IPS-18a (cell line): Measurements from ENCODE around the gene MYO5A.
"Not testable (repeated sequence)": the region's sequence is repeated elsewhere in the genome, so short reads cannot be mapped to it uniquely, and the experiment has no call there.

Experiments used
- H3K27ac ChIP-seq: one replicate; pipeline ENCODE4 v1.5.1; 2013; ENCODE audit warnings: low read length
- H3K27me3 ChIP-seq: one replicate; pipeline ENCODE4 v1.6.1; 2013; ENCODE audit warnings: mild to moderate bottlenecking, low read length; ENCODE audit not compliant: control insufficient read depth, insufficient read depth
- H3K36me3 ChIP-seq: one replicate; pipeline ENCODE4 v1.6.1; 2013; ENCODE audit warnings: low read depth, low read length; ENCODE audit not compliant: control insufficient read depth
- H3K4me1 ChIP-seq: one replicate; pipeline ENCODE4 v1.6.1; 2013; ENCODE audit warnings: low read depth, low read length; ENCODE audit not compliant: control insufficient read depth
- H3K4me3 ChIP-seq: one replicate; pipeline ENCODE4 v1.5.1; 2013; ENCODE audit warnings: low read length
- H3K9ac ChIP-seq: one replicate; pipeline ENCODE4 v1.6.1; 2013; ENCODE audit warnings: mild to moderate bottlenecking, low read length, moderate library complexity
- H3K9me3 ChIP-seq: one replicate; pipeline ENCODE4 v1.6.1; 2013; ENCODE audit warnings: low read depth, low read length; ENCODE audit not compliant: control insufficient read depth

MYO5A gene

DNA sequence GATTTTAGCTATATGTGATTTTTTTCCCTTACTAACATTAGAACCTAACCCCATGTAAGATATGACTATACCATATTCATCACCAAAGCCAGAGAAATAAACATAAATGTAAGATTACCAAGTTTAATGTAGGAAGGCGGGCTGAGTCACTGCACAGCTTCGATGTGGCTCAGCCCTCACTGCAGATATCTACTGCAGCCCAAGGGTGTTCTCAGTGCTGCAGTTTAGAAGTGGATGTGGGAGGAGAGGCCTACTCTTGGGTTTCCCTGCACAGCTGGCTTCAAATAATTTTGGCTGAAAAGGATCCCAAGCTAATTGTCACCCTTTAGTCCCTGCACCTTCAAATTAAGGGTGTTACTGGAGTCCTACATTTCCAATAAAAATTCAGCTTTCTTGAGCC is 30.9 kb upstream of the MYO5A start:
- no peaks in the 10 kb centered on the region for H3K9me3 ChIP-seq
- H3K27me3 ChIP-seq, result no peaks in the 10 kb centered on the region
- H3K27ac ChIP-seq, result no peak overlapping the region
- H3K4me1 ChIP-seq, result no peaks in the 10 kb centered on the region
- H3K36me3 ChIP-seq, result peaks cover 37% of the 10 kb centered on the region
- no peak overlapping the region for H3K4me3 ChIP-seq
- H3K9ac ChIP-seq, result no peak overlapping the region

DNA sequence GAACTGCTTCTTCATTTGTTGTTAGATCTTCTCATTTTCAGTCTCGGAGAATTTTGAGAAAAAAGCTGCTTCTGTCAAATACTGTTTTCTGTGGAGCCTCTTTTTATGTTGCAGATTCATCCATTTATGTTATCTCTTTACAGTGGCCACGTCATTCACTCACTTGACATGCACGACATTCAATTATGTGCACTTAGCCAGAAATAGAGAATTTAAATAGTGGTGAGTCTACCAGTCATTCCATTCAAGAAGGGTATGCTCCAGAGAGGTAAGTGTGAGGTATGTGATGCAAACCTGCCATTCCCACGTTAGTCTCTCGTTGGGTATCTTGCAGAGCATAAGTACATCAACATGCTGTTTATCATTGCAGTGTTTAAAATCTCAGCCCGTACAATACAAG is 30.3 kb upstream of the MYO5A start:
- H3K9ac ChIP-seq, result no peak overlapping the region
- H3K4me1 ChIP-seq, result no peaks in the 10 kb centered on the region
- no peaks in the 10 kb centered on the region for H3K27me3 ChIP-seq
- H3K9me3 ChIP-seq, result no peaks in the 10 kb centered on the region
- no peak overlapping the region for H3K4me3 ChIP-seq
- H3K36me3 ChIP-seq, result peaks cover 40% of the 10 kb centered on the region
- H3K27ac ChIP-seq, result no peak overlapping the region

DNA sequence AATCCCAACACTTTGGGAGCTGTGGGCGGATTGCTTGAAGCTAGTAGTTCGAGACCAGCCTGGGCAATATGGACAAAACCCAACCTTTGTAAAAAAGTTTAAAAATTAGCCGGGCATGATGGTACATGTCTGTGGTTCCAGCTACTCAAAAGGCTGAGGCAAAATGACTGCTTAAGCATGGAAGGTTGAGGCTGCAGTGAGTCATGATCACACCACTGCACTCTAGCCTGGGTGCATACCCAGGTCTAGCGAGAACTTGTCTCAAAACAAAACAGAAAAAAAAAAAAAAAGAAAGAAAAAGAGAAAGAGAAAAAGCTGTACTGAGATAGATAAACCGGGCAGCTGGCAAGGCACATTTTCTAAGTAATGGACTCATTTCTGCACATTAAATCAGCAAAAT is 29.5 kb upstream of the MYO5A start:
- Histone ChIP-seq H3K9me3 (no peaks in the 10 kb centered on the region), H3K9ac (no peak overlapping the region), H3K4me1 (no peaks in the 10 kb centered on the region), H3K36me3 (peaks cover 43% of the 10 kb centered on the region), H3K27me3 (no peaks in the 10 kb centered on the region), H3K27ac (no peak overlapping the region), H3K4me3 (no peak overlapping the region)

DNA sequence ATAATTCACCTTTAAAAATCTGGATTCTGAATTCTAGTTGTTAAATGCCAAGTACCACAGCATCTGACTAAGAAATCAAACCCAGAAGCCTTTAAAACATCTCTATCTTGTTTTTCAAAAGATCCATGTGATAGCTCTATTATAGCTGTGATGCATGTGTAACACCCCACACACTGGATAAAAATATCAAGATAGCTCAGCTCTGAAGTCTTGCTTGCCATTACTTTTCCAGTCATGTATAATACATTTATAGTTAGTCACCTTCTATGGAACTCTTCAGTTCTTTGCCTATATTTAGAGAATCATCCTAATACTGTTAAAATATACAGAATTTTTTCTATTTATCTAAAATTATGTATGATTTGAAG is 28.6 kb upstream of the MYO5A start:
- H3K36me3 ChIP-seq, result peaks cover 43% of the 10 kb centered on the region
- H3K4me3 ChIP-seq, result no peak overlapping the region
- H3K27me3 ChIP-seq, result no peaks in the 10 kb centered on the region
- H3K9ac ChIP-seq, result no peak overlapping the region
- H3K4me1 ChIP-seq, result no peaks in the 10 kb centered on the region
- H3K9me3 ChIP-seq, result no peaks in the 10 kb centered on the region
- H3K27ac ChIP-seq, result no peak overlapping the region

DNA sequence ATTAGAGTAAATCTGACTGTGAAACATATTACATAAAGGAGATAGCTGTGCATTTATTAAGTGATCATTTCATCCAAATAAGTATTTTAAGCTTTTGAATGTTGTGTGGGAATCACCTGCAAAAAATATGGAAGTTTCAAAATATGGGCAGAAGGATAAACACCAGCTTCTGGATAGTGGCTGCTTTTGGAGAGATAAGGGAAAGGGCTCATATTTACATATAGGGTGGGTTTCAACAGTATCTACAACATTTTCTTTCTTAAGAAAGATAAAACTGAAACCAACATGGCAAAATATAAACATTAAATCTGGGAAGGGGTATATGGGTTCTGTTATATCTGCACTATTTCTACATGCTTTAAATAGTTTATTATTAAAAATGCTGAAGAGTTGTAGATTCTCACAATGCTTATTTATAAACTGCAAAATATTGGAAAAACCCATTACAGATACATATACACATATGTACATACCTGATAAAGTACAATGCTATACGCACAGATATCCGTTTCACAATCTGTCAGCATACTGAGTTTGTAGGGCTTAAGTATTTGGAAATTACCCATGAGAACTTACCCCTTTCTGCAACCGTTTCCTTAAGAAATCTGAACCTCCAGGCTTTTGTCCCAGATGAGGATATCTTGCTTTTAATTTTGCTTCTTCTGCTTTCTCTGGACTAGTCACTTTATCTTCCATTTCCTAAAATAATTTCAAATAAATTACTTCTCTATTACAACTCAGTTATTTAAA is 28.0 kb upstream of the MYO5A start:
- Histone ChIP-seq H3K9me3 (no peaks in the 10 kb centered on the region), H3K4me3 (no peak overlapping the region), H3K4me1 (no peaks in the 10 kb centered on the region), H3K36me3 (peaks cover 48% of the 10 kb centered on the region), H3K27ac (no peak overlapping the region), H3K9ac (no peak overlapping the region), H3K27me3 (no peaks in the 10 kb centered on the region)

DNA sequence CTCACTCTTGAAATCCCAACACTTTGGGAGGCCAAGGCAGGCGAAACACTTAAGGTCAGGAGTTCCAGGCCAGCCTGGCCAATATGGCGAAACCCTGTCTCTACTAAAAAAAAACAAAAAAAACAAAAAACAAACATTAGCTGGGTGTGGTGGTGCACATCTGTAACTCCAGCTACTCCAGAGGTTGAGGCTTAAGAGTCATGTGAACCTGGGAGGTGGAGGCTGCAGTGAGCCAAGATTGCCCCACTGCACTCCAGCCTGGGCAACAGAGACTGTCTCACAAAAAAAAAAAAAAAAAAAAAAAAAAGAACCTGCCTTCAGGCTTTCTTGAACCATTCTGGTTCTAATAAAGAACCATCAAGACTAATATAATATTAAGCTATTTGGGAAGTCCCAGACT is 23.6 kb upstream of the MYO5A start:
- no peak overlapping the region for H3K9ac ChIP-seq
- no peaks in the 10 kb centered on the region for H3K4me1 ChIP-seq
- no peaks in the 10 kb centered on the region for H3K27me3 ChIP-seq
- no peak overlapping the region for H3K27ac ChIP-seq
- H3K4me3 ChIP-seq, result no peak overlapping the region
- peaks cover 73% of the 10 kb centered on the region for H3K36me3 ChIP-seq
- no peaks in the 10 kb centered on the region for H3K9me3 ChIP-seq

DNA sequence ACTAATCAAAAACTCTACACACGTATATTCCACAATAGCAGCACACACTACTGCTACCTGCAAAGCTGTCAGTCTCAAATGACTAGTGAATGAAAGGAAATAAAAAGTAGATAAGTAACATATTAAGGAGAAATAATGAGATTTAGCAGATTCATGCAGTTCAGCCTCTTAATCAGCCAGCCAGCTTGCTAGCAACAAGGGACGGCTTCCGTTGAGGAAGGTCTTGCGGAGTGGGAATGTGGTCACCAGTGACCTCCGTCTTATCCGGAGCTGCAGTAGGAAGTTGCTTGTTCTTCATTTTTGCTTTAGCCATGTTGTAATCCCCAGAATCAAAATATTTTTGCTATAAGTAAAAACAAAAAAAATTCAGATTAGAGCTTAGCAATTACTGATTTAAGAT is 23.1 kb upstream of the MYO5A start:
- no peaks in the 10 kb centered on the region for H3K4me1 ChIP-seq
- no peak overlapping the region for H3K4me3 ChIP-seq
- no peaks in the 10 kb centered on the region for H3K9me3 ChIP-seq
- H3K9ac ChIP-seq, result no peak overlapping the region
- no peaks in the 10 kb centered on the region for H3K27me3 ChIP-seq
- peaks cover 71% of the 10 kb centered on the region for H3K36me3 ChIP-seq
- no peak overlapping the region for H3K27ac ChIP-seq

DNA sequence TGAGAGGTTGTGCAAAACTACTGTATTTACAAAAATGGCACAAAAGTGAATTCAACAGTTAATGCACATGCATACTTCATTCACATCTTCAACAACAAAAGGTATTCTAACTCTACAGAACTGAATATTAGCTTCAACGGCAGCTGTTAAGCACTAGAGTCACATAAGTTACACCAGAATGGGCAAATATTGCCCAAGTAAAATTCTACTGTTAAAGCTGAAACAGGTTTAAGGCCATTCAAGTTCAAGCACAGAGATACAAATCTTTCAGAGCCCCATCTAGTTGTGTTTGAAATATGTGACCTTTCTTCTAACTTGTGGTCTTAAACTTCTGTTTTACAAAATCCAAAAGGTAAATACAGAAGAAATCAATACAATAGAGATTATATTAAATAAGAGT is 22.5 kb upstream of the MYO5A start:
- H3K4me3 ChIP-seq, H3K4me1 ChIP-seq, H3K27me3 ChIP-seq, H3K27ac ChIP-seq, H3K9me3 ChIP-seq, H3K9ac ChIP-seq: not testable (repeated sequence)
- H3K36me3 ChIP-seq, result peaks cover 71% of the 10 kb centered on the region

DNA sequence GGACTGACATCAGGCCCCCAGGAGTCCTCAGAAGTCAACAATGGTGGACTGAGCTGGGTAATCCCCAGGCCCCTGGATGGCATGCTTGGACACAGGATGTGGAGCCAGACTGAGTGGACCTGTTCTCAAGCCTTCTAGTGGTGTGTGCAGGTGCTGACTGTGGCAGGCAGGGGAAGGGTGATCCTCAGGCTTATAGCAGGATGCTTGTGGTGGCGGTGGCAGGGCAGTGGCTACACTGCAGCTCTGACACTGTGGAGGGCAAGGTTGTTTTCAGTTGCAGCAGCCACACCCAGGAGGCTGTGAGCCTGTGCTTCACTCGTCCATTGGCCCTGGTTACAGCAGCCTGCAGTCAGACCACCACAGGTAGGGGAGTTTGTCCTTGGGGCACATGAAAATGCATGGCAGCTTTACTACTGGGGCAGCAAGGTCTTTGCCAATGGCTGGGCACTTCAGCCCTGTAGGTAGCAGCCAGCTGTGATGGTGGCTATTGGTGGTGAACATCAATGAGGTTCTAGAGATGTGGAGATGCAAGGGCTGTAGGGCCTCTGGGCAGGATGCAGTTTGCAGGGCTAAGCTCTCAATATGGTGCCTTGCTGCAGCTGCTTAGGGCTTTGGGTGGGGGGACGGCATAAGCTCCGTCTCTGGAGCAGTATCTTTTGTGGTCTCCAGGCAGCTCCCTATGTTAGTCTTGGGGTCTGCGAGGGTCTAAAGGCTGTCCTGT is 17.5 kb upstream of the MYO5A start:
- Histone ChIP-seq H3K9me3 (no peaks in the 10 kb centered on the region), H3K27ac (no peak overlapping the region), H3K27me3 (no peaks in the 10 kb centered on the region), H3K4me1 (no peaks in the 10 kb centered on the region), H3K36me3 (peaks cover 47% of the 10 kb centered on the region), H3K9ac (no peak overlapping the region), H3K4me3 (no peak overlapping the region)

DNA sequence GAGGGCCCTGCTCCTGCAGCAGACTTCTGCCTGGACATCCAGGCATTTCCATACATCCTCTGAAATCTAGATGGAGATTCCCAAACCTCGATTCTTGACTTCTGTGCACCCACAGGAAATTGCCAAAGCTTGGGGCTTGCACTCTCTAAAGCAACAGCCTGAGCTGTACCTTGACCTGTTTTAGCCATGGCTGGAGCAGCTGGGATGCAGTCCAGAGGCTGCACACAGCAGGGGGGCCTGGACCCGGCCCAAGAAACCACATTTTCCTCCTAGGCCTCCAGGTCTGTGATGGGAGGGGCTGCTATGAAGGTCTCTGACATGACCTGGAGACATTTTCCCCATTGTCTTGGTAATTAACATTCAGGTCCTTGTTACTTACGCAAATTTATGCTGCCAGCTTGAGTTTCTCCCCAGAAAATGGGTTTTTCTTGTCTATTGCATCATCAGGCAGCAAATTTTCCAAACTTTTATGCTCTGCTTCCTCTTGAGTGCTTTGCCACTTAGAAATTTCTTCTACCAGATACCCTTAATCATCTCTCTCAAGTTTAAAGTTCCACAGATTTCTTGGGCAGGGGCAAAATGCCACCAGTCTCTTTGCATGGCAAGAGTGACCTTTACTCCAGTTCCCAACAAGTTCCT is 11.8 kb upstream of the MYO5A start:
- Histone ChIP-seq H3K9me3 (no peaks in the 10 kb centered on the region), H3K27ac (no peak overlapping the region), H3K36me3 (peaks cover 1% of the 10 kb centered on the region), H3K27me3 (no peaks in the 10 kb centered on the region), H3K4me1 (no peaks in the 10 kb centered on the region), H3K4me3 (no peak overlapping the region), H3K9ac (no peak overlapping the region)

DNA sequence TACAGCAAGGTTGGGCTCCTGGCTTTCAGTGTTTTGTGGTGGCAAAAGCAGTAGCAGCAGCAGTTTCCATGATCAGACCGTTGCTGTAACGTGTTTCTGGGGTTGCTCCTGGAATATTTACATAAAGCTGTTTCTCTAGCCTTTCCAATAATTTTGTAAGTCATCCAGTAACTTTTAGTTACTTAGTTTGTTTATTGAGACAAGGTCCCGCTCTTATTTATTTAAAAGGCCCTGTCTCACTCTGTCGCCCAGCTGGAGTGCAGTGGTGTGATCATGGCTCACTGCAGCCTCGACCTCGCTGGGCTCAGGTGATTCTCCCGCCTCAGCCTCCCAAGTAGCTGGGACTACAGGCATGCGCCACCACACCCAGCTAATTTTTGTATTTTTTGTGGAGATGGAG is 8.8 kb upstream of the MYO5A start:
- H3K4me3 ChIP-seq, result no peak overlapping the region
- no peak overlapping the region for H3K27ac ChIP-seq
- H3K4me1 ChIP-seq, result no peaks in the 10 kb centered on the region
- no peaks in the 10 kb centered on the region for H3K9me3 ChIP-seq
- H3K36me3 ChIP-seq, result no peaks in the 10 kb centered on the region
- H3K9ac ChIP-seq, result no peak overlapping the region
- H3K27me3 ChIP-seq, result no peaks in the 10 kb centered on the region

DNA sequence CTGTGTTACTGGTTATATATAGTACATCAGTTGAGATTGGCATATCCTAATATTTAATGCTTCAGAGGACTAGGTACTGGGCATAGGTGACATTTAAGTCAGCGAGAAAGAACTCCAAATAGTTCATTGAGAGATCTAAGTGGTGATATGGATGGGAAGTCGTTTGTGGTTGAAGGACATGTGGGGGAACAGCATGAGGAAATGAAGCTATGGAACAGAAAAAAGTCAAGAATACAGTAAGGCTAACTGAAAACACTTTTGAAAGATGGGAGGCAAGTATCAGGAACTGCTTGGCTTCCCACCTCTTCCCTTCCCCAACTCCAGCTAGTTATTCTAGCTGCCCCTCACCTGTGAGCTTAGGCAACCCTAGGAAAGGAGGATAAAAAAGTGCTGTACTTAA is 3.7 kb upstream of the MYO5A start:
- no peak overlapping the region for H3K4me3 ChIP-seq
- H3K4me1 ChIP-seq, result peaks cover 3% of the 10 kb centered on the region
- H3K9me3 ChIP-seq, result no peaks in the 10 kb centered on the region
- no peak overlapping the region for H3K9ac ChIP-seq
- no peaks in the 10 kb centered on the region for H3K36me3 ChIP-seq
- H3K27ac ChIP-seq, result no peak overlapping the region
- H3K27me3 ChIP-seq, result peaks cover 40% of the 10 kb centered on the region
